ENCODE results near the gene MELTF. TPM values are rescaled to one million over a fixed set of nuclear protein-coding genes. Genes with fewer than 3 reads are reported as not detected.

Gene MELTF
- total and polyA plus RNA-seq, 2 donors from 2014 or later, result 6.1 to 8.7 TPM

DNA sequence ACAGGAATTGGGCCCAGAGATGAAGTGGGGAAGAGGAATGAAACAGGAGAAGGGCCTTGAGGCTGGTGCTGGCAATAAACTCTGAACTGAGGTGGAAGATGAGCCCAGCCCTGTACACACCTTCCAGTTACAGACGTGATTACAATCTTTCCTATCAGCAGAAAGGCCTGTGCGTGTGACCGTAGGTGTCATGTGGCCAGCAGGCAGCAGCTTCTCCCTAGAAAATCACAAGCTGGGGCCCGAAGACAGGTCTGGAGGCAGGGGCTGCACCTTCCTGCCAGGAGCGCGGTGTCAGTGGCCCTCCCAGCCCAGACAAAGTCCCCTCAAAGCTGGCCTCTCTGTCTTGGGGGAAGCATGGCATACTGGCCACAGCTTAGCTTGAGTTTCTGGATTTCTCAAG, 44.3 kb downstream of the MELTF start:
- Histone ChIP-seq H3K27ac (ENCODE audit: low read depth in 2 of 2, low read length in 2 of 2) (no peak overlapping the region), H3K9me3 (ENCODE audit: control insufficient read depth in 2 of 3, insufficient read depth in 1 of 3, low read length in 3 of 3) (peaks cover 0 to 6% (median 0%) of the 10 kb centered on the region in 3 donors), H3K4me3 (ENCODE audit: low read length in 3 of 3) (no peak overlapping the region), H3K4me1 (ENCODE audit: control insufficient read depth in 2 of 3, insufficient read depth in 2 of 3, low read depth in 1 of 3, low read length in 3 of 3) (no peaks in the 10 kb centered on the region), H3K27me3 (ENCODE audit: control insufficient read depth, insufficient read depth, low read length) (no peaks in the 10 kb centered on the region), H3K9ac (ENCODE audit: low read length in 3 of 3) (no peak overlapping the region), H3K36me3 (ENCODE audit: control insufficient read depth in 2 of 3, insufficient read depth in 3 of 3, low read length in 3 of 3) (no peaks in the 10 kb centered on the region)
- TF ChIP-seq, protein P1, sequence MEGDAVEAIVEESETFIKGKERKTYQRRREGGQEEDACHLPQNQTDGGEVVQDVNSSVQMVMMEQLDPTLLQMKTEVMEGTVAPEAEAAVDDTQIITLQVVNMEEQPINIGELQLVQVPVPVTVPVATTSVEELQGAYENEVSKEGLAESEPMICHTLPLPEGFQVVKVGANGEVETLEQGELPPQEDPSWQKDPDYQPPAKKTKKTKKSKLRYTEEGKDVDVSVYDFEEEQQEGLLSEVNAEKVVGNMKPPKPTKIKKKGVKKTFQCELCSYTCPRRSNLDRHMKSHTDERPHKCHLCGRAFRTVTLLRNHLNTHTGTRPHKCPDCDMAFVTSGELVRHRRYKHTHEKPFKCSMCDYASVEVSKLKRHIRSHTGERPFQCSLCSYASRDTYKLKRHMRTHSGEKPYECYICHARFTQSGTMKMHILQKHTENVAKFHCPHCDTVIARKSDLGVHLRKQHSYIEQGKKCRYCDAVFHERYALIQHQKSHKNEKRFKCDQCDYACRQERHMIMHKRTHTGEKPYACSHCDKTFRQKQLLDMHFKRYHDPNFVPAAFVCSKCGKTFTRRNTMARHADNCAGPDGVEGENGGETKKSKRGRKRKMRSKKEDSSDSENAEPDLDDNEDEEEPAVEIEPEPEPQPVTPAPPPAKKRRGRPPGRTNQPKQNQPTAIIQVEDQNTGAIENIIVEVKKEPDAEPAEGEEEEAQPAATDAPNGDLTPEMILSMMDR (IDR thresholded peaks at IDR 0.05; ENCODE audit: borderline replicate concordance, extremely low read depth, insufficient read depth), result no peak
- intact Hi-C loops (cut with DNase I), result no loop called here
- DNase-seq, result peak in 1 of 5 donors; percentile 20
- FAIRE-seq, result no peak

DNA sequence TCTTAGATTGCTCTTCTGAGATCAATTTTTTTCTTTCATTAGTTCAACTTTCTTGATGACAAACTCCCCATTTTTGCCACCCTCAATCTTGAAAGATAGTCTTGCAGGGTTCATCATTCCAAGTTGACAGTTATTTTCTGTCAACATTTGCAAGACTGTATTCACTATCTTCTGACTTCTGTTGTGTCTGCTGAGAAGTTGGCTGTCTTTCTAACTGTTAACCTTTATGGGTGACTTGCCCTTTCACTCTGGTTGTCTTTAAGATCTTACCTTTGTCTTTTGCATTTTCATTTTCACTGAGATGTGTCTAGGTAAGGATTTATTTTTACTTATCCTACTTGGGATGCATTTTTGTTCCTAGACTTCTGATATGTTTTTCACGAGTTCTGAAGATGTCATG, 46.4 kb downstream of the MELTF start:
- Histone ChIP-seq H3K9ac (ENCODE audit: low read length in 3 of 3) (no peak overlapping the region), H3K4me1 (ENCODE audit: control insufficient read depth in 2 of 3, insufficient read depth in 2 of 3, low read depth in 1 of 3, low read length in 3 of 3) (no peaks in the 10 kb centered on the region), H3K36me3 (ENCODE audit: control insufficient read depth in 2 of 3, insufficient read depth in 3 of 3, low read length in 3 of 3) (no peaks in the 10 kb centered on the region), H3K27me3 (ENCODE audit: control insufficient read depth, insufficient read depth, low read length) (no peaks in the 10 kb centered on the region), H3K27ac (ENCODE audit: low read depth in 2 of 2, low read length in 2 of 2) (no peak overlapping the region), H3K9me3 (ENCODE audit: control insufficient read depth in 2 of 3, insufficient read depth in 1 of 3, low read length in 3 of 3) (peaks cover 0 to 6% (median 0%) of the 10 kb centered on the region in 3 donors), H3K4me3 (ENCODE audit: low read length in 3 of 3) (no peak overlapping the region)
- DNase-seq, result no peak
- FAIRE-seq, result no peak
- intact Hi-C loops (cut with DNase I), result no loop called here
- TF ChIP-seq, protein P1 (IDR thresholded peaks at IDR 0.05; ENCODE audit: borderline replicate concordance, extremely low read depth, insufficient read depth), result no peak

DNA sequence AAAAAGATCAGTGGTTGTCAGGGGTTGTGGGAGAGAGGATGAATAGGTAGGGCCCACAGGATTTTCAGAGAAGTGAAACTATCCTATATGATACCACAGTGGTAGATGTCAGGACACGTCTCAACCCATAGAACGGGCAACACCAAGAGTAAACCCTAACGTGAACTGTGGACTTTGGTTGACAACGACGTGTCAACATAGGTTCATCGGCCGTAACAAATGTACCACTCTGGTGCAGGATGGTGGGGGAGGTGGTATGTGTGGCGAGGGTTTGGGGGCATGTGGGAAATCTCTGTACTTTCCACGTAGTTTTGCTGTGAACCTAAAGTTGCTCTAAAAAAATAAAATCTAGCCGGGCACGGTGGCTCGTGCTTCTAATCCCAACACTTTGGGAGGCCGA, 48.0 kb downstream of the MELTF start:
- intact Hi-C loops (cut with DNase I), result no loop called here
- FAIRE-seq, result no peak

More for the DNA sequence above, 48.0 kb downstream of the MELTF start:
- Histone ChIP-seq H3K27me3 (ENCODE audit: control insufficient read depth, insufficient read depth, low read length) (no peaks in the 10 kb centered on the region), H3K9ac (ENCODE audit: low read length in 3 of 3) (no peak overlapping the region), H3K4me1 (ENCODE audit: control insufficient read depth in 2 of 3, insufficient read depth in 2 of 3, low read depth in 1 of 3, low read length in 3 of 3) (no peaks in the 10 kb centered on the region), H3K9me3 (ENCODE audit: control insufficient read depth in 2 of 3, insufficient read depth in 1 of 3, low read length in 3 of 3) (peaks cover 0 to 6% (median 0%) of the 10 kb centered on the region in 3 donors), H3K36me3 (ENCODE audit: control insufficient read depth in 2 of 3, insufficient read depth in 3 of 3, low read length in 3 of 3) (no peaks in the 10 kb centered on the region), H3K4me3 (ENCODE audit: low read length in 3 of 3) (no peak overlapping the region), H3K27ac (ENCODE audit: low read depth in 2 of 2, low read length in 2 of 2) (no peak overlapping the region)
- TF ChIP-seq, protein P1 (IDR thresholded peaks at IDR 0.05; ENCODE audit: borderline replicate concordance, extremely low read depth, insufficient read depth), result no peak
- no peak for DNase-seq

Data from kidney (tissue), 14 donors.